NCI-H510A (cell line): ENCODE measurements around the gene SUSD3.
A peak's percentile ranks its signal among the peaks of the same experiment; 100 is the strongest.
"Not testable (repeated sequence)": the region's sequence is repeated elsewhere in the genome, so short reads cannot be mapped to it uniquely, and the experiment has no call there.

Source experiments
- DNase-seq: peaks from one replicate; lab custom pipeline; 2025; lab: John Stamatoyannopoulos, UW

SUSD3 gene

GRCh38 chr9:93092251-93092991, 33.9 kb downstream of the SUSD3 start:
- no peak for DNase-seq

- DNase-seq: no peak
Observed at GRCh38 chr9:93093127-93093876, 34.8 kb downstream of the SUSD3 start.

DNA sequence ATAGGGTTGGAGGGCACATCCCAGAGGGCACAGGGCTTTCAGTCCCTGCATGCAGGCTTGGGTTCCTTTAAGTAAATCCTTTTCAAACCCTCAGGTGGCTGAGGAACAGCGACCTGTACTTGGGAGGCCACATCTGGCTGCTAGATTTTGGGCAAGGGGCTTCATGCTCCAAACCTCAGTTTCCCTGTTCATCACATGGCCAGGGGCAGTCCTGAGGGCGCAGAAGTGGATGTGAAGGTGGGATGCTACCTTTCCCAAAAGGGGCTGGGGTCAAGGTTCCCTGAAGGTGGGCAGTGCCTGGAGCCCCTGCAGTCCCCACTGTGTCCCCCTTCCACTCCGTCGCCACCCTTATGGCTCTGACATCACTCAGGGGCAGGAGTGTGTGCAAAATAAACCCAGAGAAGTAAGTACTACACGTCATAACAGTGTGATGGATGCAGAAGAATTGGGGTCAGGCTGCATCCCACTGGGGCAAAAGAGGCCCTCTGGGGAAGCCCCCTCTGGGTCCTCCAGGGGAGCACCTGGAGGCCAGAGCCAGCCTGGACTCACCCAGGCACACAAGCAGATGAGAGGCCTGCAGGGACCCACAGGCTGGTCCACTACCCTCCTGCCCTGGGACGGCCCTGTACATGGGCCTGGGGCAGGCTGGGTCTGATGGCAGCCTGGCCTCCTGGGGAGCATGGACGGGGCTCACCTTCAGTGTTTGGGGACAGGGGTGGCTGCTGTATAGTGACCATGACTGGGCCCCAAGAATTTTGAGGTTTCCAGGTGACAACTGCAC, 35.6 kb downstream of the SUSD3 start:
- DNase-seq: no peak

GRCh38 chr9:93094658-93095204, 36.2 kb downstream of the SUSD3 start:
- DNase-seq: no peak

DNA sequence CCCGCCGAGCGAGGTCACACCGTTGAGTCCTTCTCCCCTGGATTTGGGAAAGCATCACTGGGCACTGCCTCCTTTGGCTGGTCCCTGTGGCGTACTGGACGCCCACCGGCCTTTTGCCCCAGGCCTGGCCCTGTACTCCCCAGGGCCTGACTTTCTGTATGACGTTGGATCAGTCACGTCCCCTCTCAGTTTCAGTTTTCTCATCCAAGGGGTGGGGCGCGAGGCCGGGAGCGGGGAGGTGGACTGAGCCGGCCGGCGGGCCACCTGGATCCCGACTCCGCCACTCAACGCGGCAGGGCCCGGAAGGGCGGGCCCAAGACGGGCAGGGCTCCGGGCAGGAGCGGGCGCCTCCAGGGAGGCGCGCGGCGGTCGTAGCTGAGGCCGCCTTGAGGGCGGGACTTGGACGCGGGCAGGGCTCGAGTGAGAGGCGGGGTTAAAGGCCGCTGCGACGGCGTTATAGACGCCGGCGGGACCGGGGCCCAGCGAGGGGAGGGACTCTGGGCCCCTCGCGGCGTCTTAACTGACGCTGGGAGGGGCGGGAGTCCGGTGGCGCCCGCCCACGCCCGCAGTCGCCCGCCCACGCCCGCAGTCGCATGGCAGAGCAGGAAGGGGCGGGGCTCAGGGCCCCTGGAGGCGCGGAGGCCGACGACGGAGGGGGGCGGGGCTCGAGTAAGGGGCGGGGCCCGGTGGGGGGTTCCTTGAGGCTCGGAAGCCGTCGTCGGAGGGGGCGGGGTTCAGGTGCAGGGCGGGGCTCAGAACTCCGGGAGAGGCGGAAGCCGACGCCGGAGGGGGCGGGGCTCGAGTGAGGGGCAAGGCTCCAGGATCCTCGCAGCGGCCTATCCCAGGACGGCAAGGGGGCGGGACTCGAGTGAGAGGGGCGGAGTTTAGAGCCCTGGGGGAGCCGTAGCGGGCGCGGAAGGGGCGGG, 37.0 kb downstream of the SUSD3 start:
- DNase-seq: peak; percentile 97

GRCh38 chr9:93096131-93096802, 37.8 kb downstream of the SUSD3 start, which contains the start of gene CARD19:
Gene CARD19, plus strand, starts transcription at chr9:93096217. Its CDS starts 129 bp downstream, at chr9:93096346.
- DNase-seq: no peak

GRCh38 chr9:93096811-93097382, 38.4 kb downstream of the SUSD3 start:
- DNase-seq: no peak

GRCh38 chr9:93097511-93098201, 39.2 kb downstream of the SUSD3 start:
- no peak for DNase-seq

DNA sequence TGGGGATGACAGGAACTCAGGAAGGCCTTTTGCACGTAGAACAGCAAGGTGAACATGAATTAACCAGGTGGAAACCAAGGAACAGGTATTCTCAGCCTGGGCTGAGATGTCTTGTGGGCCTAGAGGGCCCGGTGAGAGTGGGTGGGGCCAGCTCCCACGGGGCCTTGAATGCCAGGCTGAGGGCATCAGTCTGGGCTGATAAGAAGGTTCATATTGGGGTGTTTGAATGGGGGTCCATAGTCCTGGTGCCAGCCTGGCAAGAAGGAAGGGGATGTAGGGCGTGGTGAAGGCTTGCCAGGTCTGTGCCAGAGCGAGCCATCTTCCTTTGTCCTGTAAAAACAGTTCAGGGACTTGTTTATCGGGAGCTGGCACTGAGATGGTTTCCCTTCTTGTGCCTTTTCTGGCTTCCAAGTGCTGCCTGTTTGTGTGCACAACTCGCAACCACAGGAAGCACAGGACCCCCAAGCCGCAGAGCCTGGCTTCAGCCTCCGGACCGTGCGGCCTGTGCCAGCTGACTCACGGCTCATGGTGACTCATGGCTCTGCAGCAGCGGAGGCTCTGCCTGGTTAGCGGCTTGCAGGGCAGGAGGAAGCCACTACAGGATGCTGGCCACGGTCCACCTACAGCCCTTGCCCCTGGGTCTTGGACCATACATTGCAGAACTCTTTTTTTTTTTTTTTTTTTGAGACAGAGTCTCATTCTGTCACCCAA, 39.9 kb downstream of the SUSD3 start:
- DNase-seq: no peak

- no peak for DNase-seq
Observed at GRCh38 chr9:93099551-93100275, 41.2 kb downstream of the SUSD3 start.

- no peak for DNase-seq
Observed at GRCh38 chr9:93100276-93100636, 41.8 kb downstream of the SUSD3 start.

DNA sequence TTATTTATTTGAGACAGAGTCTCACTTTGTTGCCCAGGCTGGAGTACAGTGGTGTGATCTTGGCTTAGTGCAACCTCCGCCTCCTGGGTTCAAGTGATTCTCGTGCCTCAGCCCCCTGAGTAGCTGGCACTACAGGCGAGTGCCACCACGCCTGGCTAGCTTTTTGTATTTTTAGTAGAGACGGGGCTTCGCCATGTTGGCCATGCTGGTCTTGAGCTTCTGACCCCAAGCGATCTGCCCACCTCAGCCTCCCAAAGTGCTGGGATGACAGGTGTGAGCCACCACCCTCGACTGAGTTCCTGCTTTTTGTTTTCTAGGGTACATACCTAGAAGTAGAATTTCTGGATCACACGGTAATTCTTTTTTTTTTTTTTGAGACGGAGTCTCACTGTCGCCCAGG, 42.6 kb downstream of the SUSD3 start:
- DNase-seq: not testable (repeated sequence)

GRCh38 chr9:93105620-93106019, 47.1 kb downstream of the SUSD3 start:
- DNase-seq: no peak

- no peak for DNase-seq
Observed at GRCh38 chr9:93107151-93107824, 48.8 kb downstream of the SUSD3 start.

GRCh38 chr9:93107825-93108161, 49.3 kb downstream of the SUSD3 start:
- DNase-seq: no peak

DNA sequence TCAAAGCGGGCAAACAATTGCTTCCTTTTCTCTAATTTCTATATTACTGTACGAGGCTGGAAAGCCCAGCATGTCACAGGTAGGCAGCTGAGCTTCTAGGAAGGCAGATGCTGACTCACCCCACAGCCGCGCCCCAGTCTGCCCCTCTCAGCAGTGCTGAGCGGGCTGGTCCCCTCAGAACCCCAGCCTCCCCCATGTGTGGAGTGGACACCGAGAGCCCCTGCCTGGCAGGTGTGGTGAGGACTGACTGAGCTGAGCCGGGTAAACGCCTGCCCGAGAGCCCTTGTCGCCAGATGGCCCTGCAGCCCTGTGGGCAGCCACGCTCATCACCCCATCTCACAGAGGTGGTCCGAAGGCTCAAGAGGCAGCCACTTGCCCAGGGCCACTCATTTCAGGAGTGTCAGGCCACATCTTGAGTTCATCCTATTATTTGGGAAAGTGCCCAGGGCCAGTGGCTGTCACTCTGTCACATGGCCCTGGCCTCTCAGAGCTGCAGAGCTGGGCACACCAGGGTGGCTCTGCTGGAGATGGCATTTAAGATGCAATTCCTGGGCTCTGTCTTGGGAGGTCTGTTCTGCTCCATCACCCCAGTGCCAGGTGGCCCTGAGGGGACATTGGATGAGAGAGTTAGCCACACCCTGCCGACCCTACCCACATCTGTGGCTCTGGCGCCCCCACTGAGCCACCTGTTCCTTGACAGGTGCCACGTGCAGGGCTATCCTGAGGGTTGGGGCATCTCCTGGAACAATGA, 50.0 kb downstream of the SUSD3 start:
- no peak for DNase-seq

DNA sequence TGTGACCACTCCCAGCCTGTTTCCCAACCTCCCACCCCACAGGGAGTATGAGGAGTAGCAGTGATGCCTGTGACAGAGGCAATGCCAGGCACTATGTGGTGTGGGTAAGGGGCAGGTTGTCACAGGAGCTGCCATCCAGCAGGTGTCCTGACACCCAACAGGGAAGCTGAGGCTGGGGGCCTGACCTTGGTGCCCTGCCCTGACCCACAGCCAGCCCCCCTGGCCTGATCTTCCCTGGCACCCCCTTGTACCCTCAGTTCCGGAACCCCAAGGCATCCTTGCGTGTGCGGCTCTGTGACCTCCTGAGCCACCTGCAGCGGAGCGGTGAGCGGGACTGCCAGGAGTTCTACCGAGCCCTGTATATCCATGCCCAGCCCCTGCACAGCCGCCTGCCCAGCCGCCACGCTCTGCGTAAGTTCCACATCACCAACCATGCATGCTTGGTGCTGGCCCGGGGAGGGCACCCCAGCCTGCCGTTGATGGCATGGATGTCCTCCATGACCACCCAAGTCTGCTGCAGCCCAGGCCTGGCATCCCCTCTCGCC, 51.9 kb downstream of the SUSD3 start:
- DNase-seq: no peak
